HepG2 (cell line): ENCODE data around the gene HEXIM1. TPM values are rescaled to one million over a fixed set of nuclear protein-coding genes. Genes with fewer than 3 reads are reported as not detected.

Source experiments
- BRCA1 ChIP-seq: sonication (generic); formaldehyde crosslinking; IDR thresholded peaks from 2 replicates; pipeline ENCODE4 v1.4.0; 2020; ENCODE audit warnings: missing genetic modification reagents
- HNF4G ChIP-seq, 2 experiments: sonication (generic) in 1 of 2; formaldehyde crosslinking in 1 of 2; IDR thresholded peaks; 2 replicates each; pipeline versions ENCODE4 v1.4.0 to v1.6.1; 2011 to 2020; ENCODE audit warnings: borderline replicate concordance in 2 of 2, low read depth in 2 of 2, mild to moderate bottlenecking in 2 of 2, low read length in 1 of 2, missing genetic modification reagents in 1 of 2, moderate library complexity in 1 of 2
- MTF1 ChIP-seq: sonication (generic); formaldehyde crosslinking; IDR thresholded peaks from 2 replicates; pipeline ENCODE4 v1.5.0; 2020; ENCODE audit warnings: missing genetic modification reagents
- SIX1 ChIP-seq: sonication (generic); formaldehyde crosslinking; IDR thresholded peaks from 2 replicates; pipeline ENCODE4 v1.4.0; 2020; ENCODE audit warnings: missing genetic modification reagents, borderline replicate concordance
- TBX3 ChIP-seq: fragments of 450-650 bp; IDR thresholded peaks from 2 replicates; pipeline ENCODE4 v1.6.1; 2017; ENCODE audit warnings: antibody characterized with exemption, mild to moderate bottlenecking, inconsistent platforms, borderline replicate concordance
- U2AF2 ChIP-seq: fragments of 200-400 bp; formaldehyde crosslinking; IDR thresholded peaks from 2 replicates; pipeline ENCODE4 v1.6.1; 2017; ENCODE audit warnings: low read depth, mild to moderate bottlenecking, low read length
- ZNF20 ChIP-seq: sonication (generic); formaldehyde crosslinking; IDR thresholded peaks from 2 replicates; pipeline ENCODE4 v1.4.0; 2020; ENCODE audit warnings: mild to moderate bottlenecking, moderate library complexity, missing genetic modification reagents
- ZNF317 ChIP-seq: sonication (generic); formaldehyde crosslinking; IDR thresholded peaks from 2 replicates; pipeline ENCODE4 v1.5.0; 2020; ENCODE audit warnings: mild to moderate bottlenecking, missing genetic modification reagents
- ZNF607 ChIP-seq: sonication (generic); formaldehyde crosslinking; IDR thresholded peaks from 2 replicates; pipeline ENCODE4 v1.5.1; 2020; ENCODE audit warnings: missing genetic modification reagents, mild to moderate bottlenecking, borderline replicate concordance
- ZNF83 ChIP-seq: sonication (generic); formaldehyde crosslinking; IDR thresholded peaks from 2 replicates; pipeline ENCODE4 v1.4.0; 2020; ENCODE audit warnings: missing genetic modification reagents, mild to moderate bottlenecking, borderline replicate concordance
- ZSCAN25 ChIP-seq: sonication (generic); formaldehyde crosslinking; IDR thresholded peaks from 2 replicates; pipeline ENCODE4 v1.8.0; 2022; ENCODE audit warnings: mild to moderate bottlenecking, missing genetic modification reagents
- ZSCAN9 ChIP-seq: IDR thresholded peaks from 2 replicates; pipeline ENCODE4 v1.6.1; 2016; ENCODE audit warnings: borderline replicate concordance
- polyA plus RNA-seq, 8 experiments: library from polyadenylated mRNA; depleted of rRNA in 3 of 8; stranded (reverse) in 7 of 8; unstranded in 1 of 8; fragments of >200 nt; fragmentation: Illumina TruSeq in 4 of 8; extraction: Trizol in 4 of 8; gene quantifications; 2 replicates each; pipeline versions ENCODE4 v1.2.1 to v1.2.3, GENCODE V29; 2011 to 2016; ENCODE audit warnings: low read depth in 4 of 8, missing spikeins in 1 of 8, mixed read lengths in 1 of 8; ENCODE audit not compliant: insufficient read depth in 1 of 8
- total RNA-seq, 5 experiments: library from RNA; depleted of rRNA; stranded (reverse); fragments of >200 nt; fragmentation: Illumina TruSeq; extraction: Trizol; gene quantifications; 2 replicates each; pipeline ENCODE4 v1.2.3, GENCODE V29; 2016; ENCODE audit warnings: low read depth in 1 of 5
- TF ChIP-seq, protein P1 (sequence below): sonication (generic); formaldehyde crosslinking; IDR thresholded peaks from 2 replicates; pipeline ENCODE4 v1.8.1; 2022; ENCODE audit warnings: mild to moderate bottlenecking, missing genetic modification reagents
- TF ChIP-seq, protein P2 (sequence below): sonication (generic); formaldehyde crosslinking; IDR thresholded peaks from 2 replicates; pipeline ENCODE4 v1.5.0; 2020; ENCODE audit warnings: missing genetic modification reagents
- TF ChIP-seq, protein P3 (sequence below): sonication (generic); formaldehyde crosslinking; IDR thresholded peaks from 2 replicates; pipeline ENCODE4 v1.5.1; 2020; ENCODE audit warnings: mild to moderate bottlenecking, moderate library complexity, missing genetic modification reagents
- TF ChIP-seq, protein P4 (sequence below): sonication (generic); formaldehyde crosslinking; IDR thresholded peaks from 2 replicates; pipeline ENCODE4 v1.5.1; 2020; ENCODE audit warnings: mild to moderate bottlenecking, missing genetic modification reagents, borderline replicate concordance

HEXIM1 gene
- total and polyA plus RNA-seq, 2 of the 13 experiments (the other 11 are each of a cell fraction or from before 2014, with no cell fraction given), result 10.5 to 16.6 TPM

DNA sequence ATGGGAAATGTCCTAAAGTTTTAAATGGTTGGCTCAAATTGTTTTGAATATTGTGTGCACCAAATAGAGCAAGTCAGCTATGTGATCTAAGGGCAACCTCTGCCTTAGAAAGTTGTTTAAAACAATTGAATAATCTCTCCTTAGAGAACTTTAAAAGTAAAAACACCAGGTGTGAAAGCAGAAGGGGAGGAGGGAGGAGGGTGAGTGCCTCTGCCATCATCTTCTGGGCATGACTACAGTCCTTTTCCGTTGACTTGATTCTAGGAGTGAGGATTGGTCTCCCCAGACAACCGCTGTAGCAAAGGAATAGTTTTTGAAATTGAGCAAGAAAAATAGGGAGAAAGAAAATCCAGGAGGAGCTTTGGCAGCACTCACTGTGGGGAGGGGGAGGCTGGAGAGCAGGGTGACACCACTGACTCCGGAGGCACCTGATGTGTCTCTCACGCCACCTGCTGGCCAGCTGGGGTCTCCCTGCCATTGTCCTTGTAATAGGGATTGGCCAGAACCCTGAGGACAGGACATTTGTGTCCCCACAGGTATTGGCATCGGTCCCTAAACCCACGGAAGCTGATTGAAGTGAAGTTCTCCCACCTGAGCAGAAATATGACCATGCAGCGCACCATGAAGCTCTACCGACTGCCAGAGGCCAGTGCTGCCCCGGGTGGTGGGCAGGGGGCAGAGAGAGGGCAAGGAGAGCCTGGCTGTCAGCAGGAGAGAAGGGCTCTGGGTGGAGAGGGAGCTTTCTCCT is 49.2 kb upstream of the HEXIM1 start (continued):
- TF ChIP-seq, protein P1, sequence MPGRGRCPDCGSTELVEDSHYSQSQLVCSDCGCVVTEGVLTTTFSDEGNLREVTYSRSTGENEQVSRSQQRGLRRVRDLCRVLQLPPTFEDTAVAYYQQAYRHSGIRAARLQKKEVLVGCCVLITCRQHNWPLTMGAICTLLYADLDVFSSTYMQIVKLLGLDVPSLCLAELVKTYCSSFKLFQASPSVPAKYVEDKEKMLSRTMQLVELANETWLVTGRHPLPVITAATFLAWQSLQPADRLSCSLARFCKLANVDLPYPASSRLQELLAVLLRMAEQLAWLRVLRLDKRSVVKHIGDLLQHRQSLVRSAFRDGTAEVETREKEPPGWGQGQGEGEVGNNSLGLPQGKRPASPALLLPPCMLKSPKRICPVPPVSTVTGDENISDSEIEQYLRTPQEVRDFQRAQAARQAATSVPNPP, result no peak
- TF ChIP-seq ZNF83 (CRISPR knock-in tag) (no peak), ZNF317 (CRISPR knock-in tag) (no peak), BRCA1 (CRISPR knock-in tag) (no peak), ZSCAN25 (CRISPR knock-in tag) (peak; percentile 61; the same call in 1 of the 2 replicates), ZNF607 (no peak), MTF1 (no peak), ZSCAN9 (CRISPR knock-in tag) (no peak), SIX1 (CRISPR knock-in tag) (no peak), U2AF2 (0 out of 2 replicates have a peak, but pooled peaks have one; percentile 32), HNF4G (IDR thresholded peaks at IDR 0.05; ENCODE audit: borderline replicate concordance, low read depth, low read length) (no peak), HNF4G (CRISPR knock-in tag; IDR thresholded peaks at IDR 0.05; ENCODE audit: borderline replicate concordance, low read depth) (no peak), TBX3 (no peak; the same call in 1 of the 2 replicates), ZNF20 (CRISPR knock-in tag) (no peak)
- TF ChIP-seq, protein P2, sequence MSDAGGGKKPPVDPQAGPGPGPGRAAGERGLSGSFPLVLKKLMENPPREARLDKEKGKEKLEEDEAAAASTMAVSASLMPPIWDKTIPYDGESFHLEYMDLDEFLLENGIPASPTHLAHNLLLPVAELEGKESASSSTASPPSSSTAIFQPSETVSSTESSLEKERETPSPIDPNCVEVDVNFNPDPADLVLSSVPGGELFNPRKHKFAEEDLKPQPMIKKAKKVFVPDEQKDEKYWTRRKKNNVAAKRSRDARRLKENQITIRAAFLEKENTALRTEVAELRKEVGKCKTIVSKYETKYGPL (CRISPR knock-in tag), result no peak
- TF ChIP-seq, protein P3, sequence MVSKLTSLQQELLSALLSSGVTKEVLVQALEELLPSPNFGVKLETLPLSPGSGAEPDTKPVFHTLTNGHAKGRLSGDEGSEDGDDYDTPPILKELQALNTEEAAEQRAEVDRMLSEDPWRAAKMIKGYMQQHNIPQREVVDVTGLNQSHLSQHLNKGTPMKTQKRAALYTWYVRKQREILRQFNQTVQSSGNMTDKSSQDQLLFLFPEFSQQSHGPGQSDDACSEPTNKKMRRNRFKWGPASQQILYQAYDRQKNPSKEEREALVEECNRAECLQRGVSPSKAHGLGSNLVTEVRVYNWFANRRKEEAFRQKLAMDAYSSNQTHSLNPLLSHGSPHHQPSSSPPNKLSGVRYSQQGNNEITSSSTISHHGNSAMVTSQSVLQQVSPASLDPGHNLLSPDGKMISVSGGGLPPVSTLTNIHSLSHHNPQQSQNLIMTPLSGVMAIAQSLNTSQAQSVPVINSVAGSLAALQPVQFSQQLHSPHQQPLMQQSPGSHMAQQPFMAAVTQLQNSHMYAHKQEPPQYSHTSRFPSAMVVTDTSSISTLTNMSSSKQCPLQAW (CRISPR knock-in tag), result peak; percentile 32; the same call in 1 of the 2 replicates
- TF ChIP-seq, protein P4, sequence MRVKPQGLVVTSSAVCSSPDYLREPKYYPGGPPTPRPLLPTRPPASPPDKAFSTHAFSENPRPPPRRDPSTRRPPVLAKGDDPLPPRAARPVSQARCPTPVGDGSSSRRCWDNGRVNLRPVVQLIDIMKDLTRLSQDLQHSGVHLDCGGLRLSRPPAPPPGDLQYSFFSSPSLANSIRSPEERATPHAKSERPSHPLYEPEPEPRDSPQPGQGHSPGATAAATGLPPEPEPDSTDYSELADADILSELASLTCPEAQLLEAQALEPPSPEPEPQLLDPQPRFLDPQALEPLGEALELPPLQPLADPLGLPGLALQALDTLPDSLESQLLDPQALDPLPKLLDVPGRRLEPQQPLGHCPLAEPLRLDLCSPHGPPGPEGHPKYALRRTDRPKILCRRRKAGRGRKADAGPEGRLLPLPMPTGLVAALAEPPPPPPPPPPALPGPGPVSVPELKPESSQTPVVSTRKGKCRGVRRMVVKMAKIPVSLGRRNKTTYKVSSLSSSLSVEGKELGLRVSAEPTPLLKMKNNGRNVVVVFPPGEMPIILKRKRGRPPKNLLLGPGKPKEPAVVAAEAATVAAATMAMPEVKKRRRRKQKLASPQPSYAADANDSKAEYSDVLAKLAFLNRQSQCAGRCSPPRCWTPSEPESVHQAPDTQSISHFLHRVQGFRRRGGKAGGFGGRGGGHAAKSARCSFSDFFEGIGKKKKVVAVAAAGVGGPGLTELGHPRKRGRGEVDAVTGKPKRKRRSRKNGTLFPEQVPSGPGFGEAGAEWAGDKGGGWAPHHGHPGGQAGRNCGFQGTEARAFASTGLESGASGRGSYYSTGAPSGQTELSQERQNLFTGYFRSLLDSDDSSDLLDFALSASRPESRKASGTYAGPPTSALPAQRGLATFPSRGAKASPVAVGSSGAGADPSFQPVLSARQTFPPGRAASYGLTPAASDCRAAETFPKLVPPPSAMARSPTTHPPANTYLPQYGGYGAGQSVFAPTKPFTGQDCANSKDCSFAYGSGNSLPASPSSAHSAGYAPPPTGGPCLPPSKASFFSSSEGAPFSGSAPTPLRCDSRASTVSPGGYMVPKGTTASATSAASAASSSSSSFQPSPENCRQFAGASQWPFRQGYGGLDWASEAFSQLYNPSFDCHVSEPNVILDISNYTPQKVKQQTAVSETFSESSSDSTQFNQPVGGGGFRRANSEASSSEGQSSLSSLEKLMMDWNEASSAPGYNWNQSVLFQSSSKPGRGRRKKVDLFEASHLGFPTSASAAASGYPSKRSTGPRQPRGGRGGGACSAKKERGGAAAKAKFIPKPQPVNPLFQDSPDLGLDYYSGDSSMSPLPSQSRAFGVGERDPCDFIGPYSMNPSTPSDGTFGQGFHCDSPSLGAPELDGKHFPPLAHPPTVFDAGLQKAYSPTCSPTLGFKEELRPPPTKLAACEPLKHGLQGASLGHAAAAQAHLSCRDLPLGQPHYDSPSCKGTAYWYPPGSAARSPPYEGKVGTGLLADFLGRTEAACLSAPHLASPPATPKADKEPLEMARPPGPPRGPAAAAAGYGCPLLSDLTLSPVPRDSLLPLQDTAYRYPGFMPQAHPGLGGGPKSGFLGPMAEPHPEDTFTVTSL (CRISPR knock-in tag), result no peak
